GM13976 (cell line): ENCODE data around the gene MC2R.

ENCODE experiments used
- DNase-seq: peaks from one replicate; pipeline ENCODE4 v3.0.0; 2012; ENCODE audit warnings: low spot score
- CTCF ChIP-seq: IDR thresholded peaks from 2 replicates; pipeline ENCODE4 v1.5.1; 2012; ENCODE audit warnings: borderline replicate concordance, mild to moderate bottlenecking; ENCODE audit not compliant: insufficient read depth; ENCODE audit errors: extremely low read depth, missing control alignments, control extremely low read depth
- in situ Hi-C: fragments of 300-500 bp; cut with MboI; formaldehyde crosslinking; loops from one replicate; pipeline ENCODE4 v1.12.0; 2022; ENCODE audit warnings: low sequenced_read_pairs, mixed read lengths, inconsistent platforms; ENCODE audit not compliant: unreplicated experiment

The MC2R gene

DNA sequence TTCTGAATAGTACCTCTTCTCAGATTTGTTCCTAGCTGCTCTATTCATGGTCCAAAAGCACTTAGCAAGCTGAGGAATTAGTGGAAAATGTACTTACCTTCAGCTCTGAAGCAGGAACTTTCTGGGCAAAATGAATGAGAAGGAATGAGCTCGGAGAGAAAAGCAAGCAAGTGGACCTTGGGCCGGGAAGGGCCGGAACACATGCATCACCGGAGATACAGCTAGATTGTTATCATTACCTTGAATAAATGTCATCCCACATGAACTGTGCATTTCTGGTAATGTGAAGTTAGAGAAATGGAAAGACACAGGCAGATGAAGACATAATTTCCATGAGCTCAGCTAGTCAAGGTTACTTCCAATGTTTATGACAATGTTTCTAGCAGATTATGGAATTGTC lies at the start of gene MC2R:
TSS of gene MC2R (minus strand) at position 146 of the 400 bp plus-strand sequence. CDS start 30,018 bp downstream, outside the sequence.
- no peak for DNase-seq
- in situ Hi-C loops: no loop called here
- TF ChIP-seq CTCF: no peak

GRCh38 chr18:13945811-13946210 lies 30.5 kb upstream of the MC2R start:
- no peak for TF ChIP-seq CTCF
- DNase-seq: no peak

DNA sequence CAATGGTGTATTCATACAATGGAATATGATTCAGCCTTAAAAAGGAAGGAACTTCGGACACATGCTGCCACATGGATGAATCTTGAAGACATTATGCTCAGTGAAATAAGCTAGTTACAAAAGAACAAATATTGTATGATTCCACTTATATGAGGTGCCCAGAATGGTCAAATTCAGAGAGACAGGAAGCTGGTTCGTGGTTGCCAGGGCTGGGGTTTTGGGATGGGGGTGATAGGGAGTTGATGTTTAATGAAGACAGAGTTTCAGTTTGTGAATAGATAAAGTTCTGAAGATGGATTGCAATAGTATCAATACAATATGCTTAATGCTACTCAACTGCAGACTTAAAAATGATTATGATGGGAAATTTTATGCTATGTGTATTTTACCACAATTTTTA lies 28.0 kb upstream of the MC2R start:
- in situ Hi-C loops: no loop called here
- no peak for DNase-seq
- TF ChIP-seq CTCF: no peak

More at GRCh38 chr18:13945811-13946210, 30.5 kb upstream of the MC2R start:
- in situ Hi-C loops: no loop called here

DNA sequence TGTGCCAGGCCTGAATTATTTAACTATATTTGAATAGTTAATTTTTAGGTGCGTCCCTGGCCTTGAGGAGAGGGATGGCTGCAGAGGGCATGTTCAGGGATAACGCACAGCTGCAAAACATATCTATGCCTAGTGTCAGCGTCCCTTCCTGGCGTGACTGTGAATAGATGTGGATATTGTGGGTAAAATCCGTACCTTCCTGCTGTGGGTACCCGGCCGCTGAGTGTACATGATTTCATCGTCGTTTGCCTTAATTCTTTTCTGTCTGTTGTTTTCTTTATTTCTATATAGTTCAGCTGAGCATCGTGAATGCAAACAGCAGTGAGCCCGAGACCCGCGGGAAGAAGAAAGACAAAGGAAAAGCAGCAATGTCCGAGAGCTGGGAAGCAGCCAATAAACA lies 25.0 kb upstream of the MC2R start:
- in situ Hi-C loops: no loop called here
- no peak for TF ChIP-seq CTCF
- no peak for DNase-seq

DNA sequence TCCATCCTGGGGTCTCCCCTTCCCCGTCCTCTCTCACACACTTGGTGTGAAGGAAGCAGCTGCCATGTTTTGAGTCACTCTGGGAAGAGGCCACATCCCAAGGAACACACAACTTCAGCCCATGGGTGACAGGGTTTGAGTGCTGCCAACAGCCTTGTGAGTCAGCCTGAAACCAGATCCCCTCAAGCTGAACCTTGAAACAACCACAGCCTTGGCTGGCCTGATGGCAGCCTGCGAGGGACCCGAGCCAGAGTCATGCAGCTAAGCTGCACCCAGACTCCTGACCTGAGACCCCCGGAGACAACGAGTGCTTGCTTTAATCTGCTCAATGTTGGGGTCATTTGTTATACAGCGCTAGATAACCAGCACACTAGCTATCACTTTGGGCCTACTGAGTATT lies 19.3 kb upstream of the MC2R start:
- DNase-seq: no peak
- in situ Hi-C loops: no loop called here
- TF ChIP-seq CTCF: no peak

DNA sequence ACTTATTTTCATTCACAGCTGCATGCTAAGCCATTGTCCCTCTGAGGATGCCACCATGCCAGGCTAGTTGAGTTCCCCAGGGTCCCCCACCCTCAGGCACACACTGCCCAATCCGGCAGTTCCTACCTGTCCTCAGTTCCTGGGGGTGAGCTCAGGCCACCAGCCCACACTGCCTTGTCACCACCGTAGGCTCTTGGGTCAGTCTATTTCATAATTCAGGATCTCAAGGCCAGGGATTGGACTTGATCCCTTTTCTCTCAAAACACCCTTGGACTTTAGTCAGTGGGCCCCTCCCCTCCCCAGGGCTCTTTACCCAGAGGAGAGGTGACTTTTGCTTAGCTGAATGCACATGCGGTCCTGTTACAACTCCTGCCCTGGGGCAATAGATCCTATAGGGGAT lies 18.7 kb upstream of the MC2R start:
- in situ Hi-C loops: no loop called here
- TF ChIP-seq CTCF: no peak

More for the DNA sequence above, 18.7 kb upstream of the MC2R start:
- DNase-seq: no peak
